ENCODE measurements around the gene TBC1D5.

DNA sequence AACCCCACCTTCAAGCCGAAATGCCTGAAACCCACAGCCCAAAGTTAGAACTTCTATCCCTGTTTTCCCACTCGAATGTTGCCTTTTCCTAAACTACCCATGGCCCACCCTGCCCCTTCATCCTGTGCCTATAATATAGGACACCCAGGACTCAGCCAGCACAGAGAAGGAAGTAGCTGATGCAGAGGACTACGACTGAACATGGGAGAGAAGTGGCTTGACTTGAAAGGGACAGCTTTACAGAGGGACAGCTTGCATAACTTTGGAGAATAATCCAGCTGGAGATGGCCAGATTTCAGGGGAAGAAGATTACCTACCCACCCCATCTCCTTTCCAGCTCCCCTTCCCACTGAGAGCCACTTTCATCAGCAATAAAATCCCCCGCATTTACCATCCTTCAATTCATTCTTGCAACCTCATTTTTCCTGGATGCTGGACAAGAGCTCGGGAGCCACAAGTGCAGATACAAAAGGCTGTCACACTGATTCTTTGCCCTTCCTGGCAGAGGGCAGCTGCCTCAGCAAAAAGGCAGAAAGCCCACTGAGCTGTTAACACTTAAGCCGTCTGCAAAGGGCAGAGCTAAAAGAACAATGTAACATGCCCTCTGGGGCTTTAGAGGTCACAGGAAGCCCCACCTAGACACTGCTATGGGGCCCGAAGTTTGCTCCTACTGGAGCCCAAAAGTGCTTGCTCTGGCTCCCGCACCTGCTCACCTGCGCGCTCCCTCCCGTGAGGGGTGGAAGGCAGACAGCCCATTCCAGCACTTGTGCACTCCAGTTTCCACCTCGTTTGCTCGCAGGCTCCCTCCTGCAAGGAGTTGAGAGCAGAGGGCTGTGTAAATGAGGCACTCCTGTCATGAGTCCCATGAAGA lies 224.0 kb downstream of the TBC1D5 start:
- TF ChIP-seq, protein P1, sequence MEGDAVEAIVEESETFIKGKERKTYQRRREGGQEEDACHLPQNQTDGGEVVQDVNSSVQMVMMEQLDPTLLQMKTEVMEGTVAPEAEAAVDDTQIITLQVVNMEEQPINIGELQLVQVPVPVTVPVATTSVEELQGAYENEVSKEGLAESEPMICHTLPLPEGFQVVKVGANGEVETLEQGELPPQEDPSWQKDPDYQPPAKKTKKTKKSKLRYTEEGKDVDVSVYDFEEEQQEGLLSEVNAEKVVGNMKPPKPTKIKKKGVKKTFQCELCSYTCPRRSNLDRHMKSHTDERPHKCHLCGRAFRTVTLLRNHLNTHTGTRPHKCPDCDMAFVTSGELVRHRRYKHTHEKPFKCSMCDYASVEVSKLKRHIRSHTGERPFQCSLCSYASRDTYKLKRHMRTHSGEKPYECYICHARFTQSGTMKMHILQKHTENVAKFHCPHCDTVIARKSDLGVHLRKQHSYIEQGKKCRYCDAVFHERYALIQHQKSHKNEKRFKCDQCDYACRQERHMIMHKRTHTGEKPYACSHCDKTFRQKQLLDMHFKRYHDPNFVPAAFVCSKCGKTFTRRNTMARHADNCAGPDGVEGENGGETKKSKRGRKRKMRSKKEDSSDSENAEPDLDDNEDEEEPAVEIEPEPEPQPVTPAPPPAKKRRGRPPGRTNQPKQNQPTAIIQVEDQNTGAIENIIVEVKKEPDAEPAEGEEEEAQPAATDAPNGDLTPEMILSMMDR (IDR thresholded peaks at IDR 0.05), result no peak
- TF ChIP-seq EP300 (IDR thresholded peaks at IDR 0.05) (no peak), POLR2AphosphoS5 (IDR thresholded peaks at IDR 0.05) (no peak)

Data from sigmoid colon (tissue), 4 donors.